Epithelial cell of proximal tubule (primary cell): ENCODE measurements around the gene LDB2. TPM values are rescaled to one million over a fixed set of nuclear protein-coding genes. Genes with fewer than 3 reads are reported as not detected.

Source experiments
- DNase-seq: peaks from one replicate; pipeline ENCODE4 v3.0.0-alpha.2; 2011; ENCODE audit warnings: low read depth
- H3K4me3 ChIP-seq: 2 replicates; pipeline ENCODE4 v1.5.1; 2011; ENCODE audit warnings: low read depth, mild to moderate bottlenecking, low read length
- total RNA-seq: library from RNA; depleted of rRNA; stranded (reverse); fragments of >200 nt; gene quantifications from 2 replicates; pipeline ENCODE4 v1.2.3, GENCODE V29; 2015
- TF ChIP-seq, protein P1 (sequence below): conservative IDR thresholded peaks from 2 replicates; pipeline ENCODE4 v1.5.1; 2012; ENCODE audit warnings: low read depth, mild to moderate bottlenecking, low read length

Gene LDB2
- total RNA-seq, 1 donor from 2014 or later = 0.75 TPM

DNA sequence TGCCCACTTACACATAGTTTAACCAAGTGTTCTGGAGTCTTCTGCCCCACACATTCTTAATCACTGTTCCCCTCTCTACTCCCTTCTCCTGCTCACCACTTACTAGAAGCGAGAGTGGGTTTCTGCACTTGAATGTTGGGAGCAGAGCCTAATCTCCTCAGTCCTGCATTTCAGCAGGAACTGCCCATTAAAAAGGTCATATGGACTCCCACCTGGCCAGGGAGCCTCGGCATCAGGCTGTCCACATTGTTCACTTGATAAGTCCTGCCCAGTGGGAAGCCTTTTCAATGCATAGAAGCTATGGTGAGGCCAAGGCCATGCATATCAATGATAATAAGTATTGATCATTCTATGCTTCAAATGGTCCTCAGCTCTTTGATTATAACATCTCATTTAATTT, 144.3 kb downstream of the LDB2 start:
- TF ChIP-seq, protein P1, sequence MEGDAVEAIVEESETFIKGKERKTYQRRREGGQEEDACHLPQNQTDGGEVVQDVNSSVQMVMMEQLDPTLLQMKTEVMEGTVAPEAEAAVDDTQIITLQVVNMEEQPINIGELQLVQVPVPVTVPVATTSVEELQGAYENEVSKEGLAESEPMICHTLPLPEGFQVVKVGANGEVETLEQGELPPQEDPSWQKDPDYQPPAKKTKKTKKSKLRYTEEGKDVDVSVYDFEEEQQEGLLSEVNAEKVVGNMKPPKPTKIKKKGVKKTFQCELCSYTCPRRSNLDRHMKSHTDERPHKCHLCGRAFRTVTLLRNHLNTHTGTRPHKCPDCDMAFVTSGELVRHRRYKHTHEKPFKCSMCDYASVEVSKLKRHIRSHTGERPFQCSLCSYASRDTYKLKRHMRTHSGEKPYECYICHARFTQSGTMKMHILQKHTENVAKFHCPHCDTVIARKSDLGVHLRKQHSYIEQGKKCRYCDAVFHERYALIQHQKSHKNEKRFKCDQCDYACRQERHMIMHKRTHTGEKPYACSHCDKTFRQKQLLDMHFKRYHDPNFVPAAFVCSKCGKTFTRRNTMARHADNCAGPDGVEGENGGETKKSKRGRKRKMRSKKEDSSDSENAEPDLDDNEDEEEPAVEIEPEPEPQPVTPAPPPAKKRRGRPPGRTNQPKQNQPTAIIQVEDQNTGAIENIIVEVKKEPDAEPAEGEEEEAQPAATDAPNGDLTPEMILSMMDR = no peak
- DNase-seq = no peak
- H3K4me3 ChIP-seq = no peak overlapping the region

DNA sequence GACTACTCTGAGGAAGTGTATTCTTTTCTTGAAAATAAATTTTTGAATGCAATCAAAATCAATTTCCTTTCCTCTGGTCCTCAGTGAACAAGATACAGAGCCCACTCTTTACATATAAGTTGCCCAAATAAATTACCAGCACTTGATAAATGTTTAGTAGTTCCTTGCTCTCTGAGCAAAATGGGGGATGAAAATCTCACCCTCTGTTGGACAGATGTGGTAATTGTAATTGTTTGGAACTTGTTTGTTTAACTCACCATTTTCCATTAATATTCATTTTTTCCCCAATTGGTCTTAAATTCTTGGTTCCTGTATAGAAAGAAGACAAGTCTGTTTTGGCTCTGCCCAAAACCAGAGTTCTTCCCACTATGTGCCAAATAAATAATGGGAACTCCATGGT, 146.3 kb downstream of the LDB2 start:
- H3K4me3 ChIP-seq = no peak overlapping the region
- no peak for DNase-seq
- TF ChIP-seq, protein P1 = peak; percentile 52

DNA sequence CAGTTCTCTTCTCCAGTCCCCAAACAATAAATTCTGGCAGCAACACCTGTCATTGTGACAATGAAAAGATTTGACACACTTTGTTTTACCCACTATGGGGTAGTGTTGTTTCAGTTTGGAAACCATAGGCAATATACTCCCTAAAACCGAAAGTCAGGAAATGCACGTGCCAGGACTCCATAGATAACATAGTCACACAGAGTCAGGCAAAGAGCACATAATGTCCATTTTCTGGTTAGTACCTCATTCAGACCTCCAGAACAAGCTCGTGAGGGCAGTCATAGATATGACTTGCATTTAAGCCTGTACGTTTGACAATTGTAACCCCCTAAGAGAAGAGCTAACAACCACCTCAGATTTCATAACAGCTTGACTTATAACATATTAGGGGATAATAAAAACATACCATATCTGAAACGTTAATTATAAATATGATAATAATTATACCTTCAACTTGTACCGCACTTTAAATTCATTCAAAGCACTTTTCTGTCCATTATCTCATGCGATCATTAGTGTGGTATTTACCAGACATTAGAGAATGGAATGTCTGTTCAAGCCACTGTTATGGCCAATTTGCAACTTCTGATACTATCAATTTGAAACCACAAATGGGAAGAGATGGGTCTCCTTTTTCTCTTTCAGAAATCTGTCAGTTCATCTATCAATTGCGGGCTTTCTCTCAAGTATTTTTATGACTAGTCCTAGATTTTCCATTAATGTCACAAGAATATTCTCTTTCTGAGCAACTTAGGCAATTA, 147.4 kb downstream of the LDB2 start:
- no peak overlapping the region for H3K4me3 ChIP-seq
- no peak for DNase-seq
- TF ChIP-seq, protein P1 = no peak

DNA sequence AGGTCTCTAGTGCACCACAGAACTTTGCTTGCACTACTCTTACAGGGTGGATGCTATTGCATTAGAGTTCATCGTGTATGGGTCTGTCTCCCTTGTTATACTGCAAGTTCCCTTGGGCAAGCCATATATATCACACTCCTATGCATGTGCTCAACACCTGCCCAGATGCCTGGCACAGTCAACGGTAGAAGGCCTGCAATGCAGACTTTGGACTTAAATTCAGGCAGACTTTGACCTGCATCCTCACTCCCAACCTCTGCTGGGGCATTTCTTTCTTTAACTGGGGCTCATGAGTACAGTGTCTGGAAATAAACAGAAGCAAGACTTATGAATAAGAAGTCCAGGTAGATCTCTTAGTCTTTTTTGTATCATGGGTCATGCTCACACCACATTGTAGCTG, 148.2 kb downstream of the LDB2 start:
- TF ChIP-seq, protein P1 = no peak
- no peak overlapping the region for H3K4me3 ChIP-seq
- no peak for DNase-seq

DNA sequence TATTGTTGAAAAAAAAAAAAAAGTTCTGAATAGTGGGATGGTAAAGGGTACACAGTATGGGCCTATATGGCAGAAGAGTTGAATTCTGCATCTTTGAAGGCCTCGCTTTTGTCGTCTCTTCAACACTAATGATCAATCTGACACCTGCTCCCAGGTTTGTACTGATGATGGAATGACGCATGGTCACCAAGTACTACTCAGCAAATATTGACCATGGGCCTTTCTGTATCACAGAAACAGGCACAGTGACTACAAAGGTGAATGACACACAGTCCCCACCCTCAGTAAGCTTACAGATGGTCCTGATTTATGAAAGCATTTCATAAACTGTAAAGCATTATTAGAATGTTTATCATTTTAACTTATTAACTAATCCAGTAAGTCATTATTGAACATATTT, 152.6 kb downstream of the LDB2 start:
- TF ChIP-seq, protein P1 = no peak
- DNase-seq = no peak
- no peak overlapping the region for H3K4me3 ChIP-seq

DNA sequence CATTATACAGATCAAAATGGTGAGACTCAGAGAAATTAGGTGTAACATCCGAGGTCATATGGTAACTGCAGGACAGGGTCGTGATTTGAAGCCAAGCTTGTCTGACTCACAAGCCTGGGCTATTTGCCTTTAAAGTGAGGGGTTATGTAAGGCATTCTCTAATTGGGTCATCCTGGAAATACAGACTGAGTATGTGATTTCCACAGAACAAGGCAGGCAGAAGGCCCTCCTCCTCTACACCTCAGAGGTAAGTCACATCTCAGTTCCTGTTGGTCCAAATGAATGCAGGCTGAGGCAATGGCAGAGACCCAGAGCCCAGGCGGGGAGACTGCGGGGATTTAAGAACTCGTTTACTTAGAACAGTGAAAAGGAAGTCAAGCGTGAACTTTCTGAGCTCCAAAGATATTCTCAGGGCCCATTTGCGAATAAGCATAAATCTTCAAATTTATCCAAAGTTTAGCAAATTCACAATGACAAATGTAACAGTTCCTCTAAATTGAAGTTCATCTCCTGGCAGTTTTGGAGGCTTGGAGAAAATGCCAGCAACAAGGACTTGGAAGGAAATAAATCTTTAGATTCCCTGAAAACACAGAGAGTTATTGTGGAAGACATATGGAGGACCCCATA, 153.3 kb downstream of the LDB2 start:
- H3K4me3 ChIP-seq = no peak overlapping the region
- peak; percentile 3 for DNase-seq
- TF ChIP-seq, protein P1 = no peak
